Stomach smooth muscle (tissue), 2 donors: Measurements from ENCODE around the gene RTN4IP1.
"Not testable (repeated sequence)": the region's sequence is repeated elsewhere in the genome, so short reads cannot be mapped to it uniquely, and the experiment has no call there.

Experiments used
- H3K27ac ChIP-seq: one replicate; pipeline ENCODE4 v1.7.0; 2013; ENCODE audit warnings: mild to moderate bottlenecking, low read length, inconsistent platforms
- H3K27me3 ChIP-seq, 2 donors: one replicate each; pipeline ENCODE4 v1.7.0; 2013; ENCODE audit warnings: low read length in 2 of 2; ENCODE audit not compliant: insufficient read depth in 2 of 2, control insufficient read depth in 1 of 2
- H3K36me3 ChIP-seq, 2 donors: one replicate each; pipeline ENCODE4 v1.7.0; 2013; ENCODE audit warnings: low read length in 2 of 2; ENCODE audit not compliant: control insufficient read depth in 2 of 2, insufficient read depth in 2 of 2
- H3K4me1 ChIP-seq: one replicate; pipeline ENCODE4 v1.7.0; 2013; ENCODE audit warnings: low read length; ENCODE audit not compliant: control insufficient read depth, insufficient read depth
- H3K4me3 ChIP-seq, 2 donors: one replicate each; pipeline ENCODE4 v1.7.0; 2013; ENCODE audit warnings: low read length in 2 of 2
- H3K9ac ChIP-seq, 2 donors: one replicate each; pipeline ENCODE4 v1.7.0; 2013; ENCODE audit warnings: low read length in 2 of 2, mild to moderate bottlenecking in 1 of 2
- H3K9me3 ChIP-seq, 2 donors: one replicate each; pipeline ENCODE4 v1.7.0; 2013; ENCODE audit warnings: low read length in 2 of 2; ENCODE audit not compliant: control insufficient read depth in 2 of 2
- donor health status: healthy.
- donor health status: Pancreatic carcinoma.

Gene RTN4IP1

GRCh38 chr6:106613590-106613989 lies 15.7 kb downstream of the RTN4IP1 start:
- H3K27ac ChIP-seq = no peak overlapping the region
- no peak overlapping the region for H3K4me3 ChIP-seq
- H3K4me1 ChIP-seq = no peaks in the 10 kb centered on the region
- no peaks in the 10 kb centered on the region for H3K36me3 ChIP-seq
- H3K27me3 ChIP-seq = no peaks in the 10 kb centered on the region
- no peak overlapping the region for H3K9ac ChIP-seq
- H3K9me3 ChIP-seq = no peaks in the 10 kb centered on the region

GRCh38 chr6:106612671-106613416 lies 16.5 kb downstream of the RTN4IP1 start:
- H3K9me3 ChIP-seq = no peaks in the 10 kb centered on the region
- H3K4me1 ChIP-seq = no peaks in the 10 kb centered on the region
- H3K27me3 ChIP-seq = no peaks in the 10 kb centered on the region
- no peak overlapping the region for H3K27ac ChIP-seq
- H3K4me3 ChIP-seq = no peak overlapping the region
- no peak overlapping the region for H3K9ac ChIP-seq
- no peaks in the 10 kb centered on the region for H3K36me3 ChIP-seq

- Histone ChIP-seq H3K4me1 (no peaks in the 10 kb centered on the region), H3K4me3 (no peak overlapping the region), H3K27me3 (no peaks in the 10 kb centered on the region), H3K36me3 (no peaks in the 10 kb centered on the region), H3K27ac (no peak overlapping the region), H3K9ac (no peak overlapping the region), H3K9me3 (no peaks in the 10 kb centered on the region)
These were observed 18.3 kb downstream of the RTN4IP1 start for GRCh38 chr6:106611030-106611429.

GRCh38 chr6:106609699-106610098 lies 19.6 kb downstream of the RTN4IP1 start:
- H3K36me3 ChIP-seq = peaks cover 0 to 3% of the 10 kb centered on the region in 2 donors
- H3K9ac ChIP-seq = no peak overlapping the region
- H3K4me1 ChIP-seq = no peaks in the 10 kb centered on the region
- no peaks in the 10 kb centered on the region for H3K27me3 ChIP-seq
- no peaks in the 10 kb centered on the region for H3K9me3 ChIP-seq
- H3K4me3 ChIP-seq = no peak overlapping the region
- no peak overlapping the region for H3K27ac ChIP-seq

- H3K27ac ChIP-seq = no peak overlapping the region
- no peaks in the 10 kb centered on the region for H3K27me3 ChIP-seq
- H3K9me3 ChIP-seq = no peaks in the 10 kb centered on the region
- H3K4me1 ChIP-seq = no peaks in the 10 kb centered on the region
- H3K4me3 ChIP-seq = no peak overlapping the region
- no peak overlapping the region for H3K9ac ChIP-seq
- peaks cover 0 to 3% of the 10 kb centered on the region in 2 donors for H3K36me3 ChIP-seq
These were observed 21.1 kb downstream of the RTN4IP1 start for GRCh38 chr6:106608080-106608668.

- no peaks in the 10 kb centered on the region for H3K4me1 ChIP-seq
- H3K9me3 ChIP-seq = no peaks in the 10 kb centered on the region
- H3K4me3 ChIP-seq = no peak overlapping the region
- peaks cover 0 to 5% of the 10 kb centered on the region in 2 donors for H3K36me3 ChIP-seq
- no peak overlapping the region for H3K27ac ChIP-seq
- no peaks in the 10 kb centered on the region for H3K27me3 ChIP-seq
- no peak overlapping the region for H3K9ac ChIP-seq
These were observed 29.0 kb downstream of the RTN4IP1 start for GRCh38 chr6:106600329-106600728.

- Histone ChIP-seq H3K27ac (no peak overlapping the region), H3K9me3 (no peaks in the 10 kb centered on the region), H3K4me3 (no peak overlapping the region), H3K9ac (no peak overlapping the region), H3K36me3 (peaks cover 0 to 3% of the 10 kb centered on the region in 2 donors), H3K27me3 (no peaks in the 10 kb centered on the region), H3K4me1 (no peaks in the 10 kb centered on the region)
These were observed 29.9 kb downstream of the RTN4IP1 start for GRCh38 chr6:106599440-106599839.

GRCh38 chr6:106591111-106591825 lies 38.0 kb downstream of the RTN4IP1 start:
- Histone ChIP-seq H3K4me3 (no peak overlapping the region), H3K27ac (no peak overlapping the region), H3K9ac (no peak overlapping the region), H3K4me1 (no peaks in the 10 kb centered on the region), H3K9me3 (no peaks in the 10 kb centered on the region), H3K36me3 (peaks cover 13 to 14% of the 10 kb centered on the region in 2 donors), H3K27me3 (no peaks in the 10 kb centered on the region)

GRCh38 chr6:106588937-106589336 lies 40.4 kb downstream of the RTN4IP1 start:
- not testable (repeated sequence) for H3K27me3 ChIP-seq, H3K9me3 ChIP-seq, H3K4me3 ChIP-seq, H3K27ac ChIP-seq, H3K4me1 ChIP-seq, H3K9ac ChIP-seq
- H3K36me3 ChIP-seq = peaks cover 15 to 20% of the 10 kb centered on the region in 2 donors

GRCh38 chr6:106586815-106587415 lies 42.4 kb downstream of the RTN4IP1 start:
- H3K9me3 ChIP-seq = no peaks in the 10 kb centered on the region
- H3K27me3 ChIP-seq = no peaks in the 10 kb centered on the region
- H3K36me3 ChIP-seq = peaks cover 21 to 25% of the 10 kb centered on the region in 2 donors
- no peak overlapping the region for H3K4me3 ChIP-seq
- no peak overlapping the region for H3K9ac ChIP-seq
- H3K27ac ChIP-seq = no peak overlapping the region
- H3K4me1 ChIP-seq = no peaks in the 10 kb centered on the region
